ENCODE measurements around the gene DPYSL3.

DNA sequence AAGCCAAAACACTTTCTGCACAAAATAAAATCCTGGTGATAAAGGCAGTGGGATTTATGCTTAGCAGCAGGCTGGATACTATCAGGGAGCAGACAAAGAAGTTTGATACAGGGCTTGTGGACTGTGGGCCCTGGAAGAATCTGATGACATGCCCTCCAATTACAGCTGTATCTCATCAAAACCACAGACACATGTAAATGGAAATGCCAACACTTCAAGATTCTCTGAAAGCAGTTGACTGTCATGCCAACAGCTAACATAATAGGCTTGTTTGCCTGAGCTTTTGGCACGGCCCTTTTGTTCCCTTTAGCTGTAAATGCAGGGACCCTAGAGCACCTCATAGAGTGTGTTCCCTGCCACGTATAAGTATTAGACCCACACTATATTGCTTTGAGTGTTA, 160.6 kb downstream of the DPYSL3 start:
- no peak for TF ChIP-seq TAF1 (IDR thresholded peaks at IDR 0.05; ENCODE audit: low read depth)
- TF ChIP-seq, protein P1, sequence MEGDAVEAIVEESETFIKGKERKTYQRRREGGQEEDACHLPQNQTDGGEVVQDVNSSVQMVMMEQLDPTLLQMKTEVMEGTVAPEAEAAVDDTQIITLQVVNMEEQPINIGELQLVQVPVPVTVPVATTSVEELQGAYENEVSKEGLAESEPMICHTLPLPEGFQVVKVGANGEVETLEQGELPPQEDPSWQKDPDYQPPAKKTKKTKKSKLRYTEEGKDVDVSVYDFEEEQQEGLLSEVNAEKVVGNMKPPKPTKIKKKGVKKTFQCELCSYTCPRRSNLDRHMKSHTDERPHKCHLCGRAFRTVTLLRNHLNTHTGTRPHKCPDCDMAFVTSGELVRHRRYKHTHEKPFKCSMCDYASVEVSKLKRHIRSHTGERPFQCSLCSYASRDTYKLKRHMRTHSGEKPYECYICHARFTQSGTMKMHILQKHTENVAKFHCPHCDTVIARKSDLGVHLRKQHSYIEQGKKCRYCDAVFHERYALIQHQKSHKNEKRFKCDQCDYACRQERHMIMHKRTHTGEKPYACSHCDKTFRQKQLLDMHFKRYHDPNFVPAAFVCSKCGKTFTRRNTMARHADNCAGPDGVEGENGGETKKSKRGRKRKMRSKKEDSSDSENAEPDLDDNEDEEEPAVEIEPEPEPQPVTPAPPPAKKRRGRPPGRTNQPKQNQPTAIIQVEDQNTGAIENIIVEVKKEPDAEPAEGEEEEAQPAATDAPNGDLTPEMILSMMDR (IDR thresholded peaks at IDR 0.05; ENCODE audit: poor library complexity, severe bottlenecking), result no peak
